PFSK-1 (cell line): ENCODE measurements around the gene VPS37B.

ENCODE experiments used
- FOXP2 ChIP-seq: optimal IDR thresholded peaks from 2 replicates; pipeline ENCODE3; 2011; ENCODE audit warnings: borderline replicate concordance, control low read depth, inconsistent platforms; ENCODE audit not compliant: insufficient read depth; ENCODE audit errors: extremely low read length, extremely low read depth
- POLR2AphosphoS5 ChIP-seq: IDR thresholded peaks from 2 replicates; pipeline ENCODE4 v1.6.1; 2012; ENCODE audit warnings: low read depth, mild to moderate bottlenecking, control low read depth, low read length, moderate library complexity
- SIN3A ChIP-seq: IDR thresholded peaks from 2 replicates; pipeline ENCODE4 v1.6.1; 2012; ENCODE audit warnings: mild to moderate bottlenecking, low read length, moderate library complexity, borderline replicate concordance; ENCODE audit not compliant: insufficient read depth
- TAF1 ChIP-seq: IDR thresholded peaks from 2 replicates; pipeline ENCODE4 v1.6.1; 2012; ENCODE audit warnings: low read length, control low read depth, borderline replicate concordance; ENCODE audit not compliant: insufficient read depth
- TF ChIP-seq, protein P1 (sequence below), 2 experiments: IDR thresholded peaks; 2 replicates each; pipeline versions ENCODE4 v1.6.1 to v1.8.0; 2011 to 2012; ENCODE audit warnings: low read depth in 2 of 2, low read length in 2 of 2, control low read depth in 1 of 2, inconsistent platforms in 1 of 2, mild to moderate bottlenecking in 1 of 2, moderate library complexity in 1 of 2; ENCODE audit not compliant: insufficient read depth in 1 of 2

The VPS37B gene

DNA sequence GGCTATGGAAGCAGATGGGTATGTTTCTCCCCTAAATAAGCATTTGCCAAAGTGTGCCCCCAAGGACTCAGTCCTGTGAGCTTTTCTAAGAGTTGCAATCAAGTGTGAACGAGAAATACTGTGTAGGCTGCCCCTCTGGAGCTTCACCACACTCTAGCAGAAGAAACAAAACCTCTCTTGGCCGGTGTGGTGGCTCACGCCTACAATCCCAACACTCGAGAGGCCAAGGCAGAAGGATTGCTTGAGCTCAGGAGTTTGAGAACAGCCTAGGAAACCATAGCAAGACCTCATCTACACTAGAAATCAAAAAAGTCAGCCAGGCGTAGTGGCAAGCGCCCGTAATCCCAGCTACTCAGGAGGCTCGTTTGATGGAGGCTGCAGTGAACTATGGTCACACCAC, 9.8 kb downstream of the VPS37B start:
- TF ChIP-seq TAF1, result no peak
- TF ChIP-seq, protein P1, sequence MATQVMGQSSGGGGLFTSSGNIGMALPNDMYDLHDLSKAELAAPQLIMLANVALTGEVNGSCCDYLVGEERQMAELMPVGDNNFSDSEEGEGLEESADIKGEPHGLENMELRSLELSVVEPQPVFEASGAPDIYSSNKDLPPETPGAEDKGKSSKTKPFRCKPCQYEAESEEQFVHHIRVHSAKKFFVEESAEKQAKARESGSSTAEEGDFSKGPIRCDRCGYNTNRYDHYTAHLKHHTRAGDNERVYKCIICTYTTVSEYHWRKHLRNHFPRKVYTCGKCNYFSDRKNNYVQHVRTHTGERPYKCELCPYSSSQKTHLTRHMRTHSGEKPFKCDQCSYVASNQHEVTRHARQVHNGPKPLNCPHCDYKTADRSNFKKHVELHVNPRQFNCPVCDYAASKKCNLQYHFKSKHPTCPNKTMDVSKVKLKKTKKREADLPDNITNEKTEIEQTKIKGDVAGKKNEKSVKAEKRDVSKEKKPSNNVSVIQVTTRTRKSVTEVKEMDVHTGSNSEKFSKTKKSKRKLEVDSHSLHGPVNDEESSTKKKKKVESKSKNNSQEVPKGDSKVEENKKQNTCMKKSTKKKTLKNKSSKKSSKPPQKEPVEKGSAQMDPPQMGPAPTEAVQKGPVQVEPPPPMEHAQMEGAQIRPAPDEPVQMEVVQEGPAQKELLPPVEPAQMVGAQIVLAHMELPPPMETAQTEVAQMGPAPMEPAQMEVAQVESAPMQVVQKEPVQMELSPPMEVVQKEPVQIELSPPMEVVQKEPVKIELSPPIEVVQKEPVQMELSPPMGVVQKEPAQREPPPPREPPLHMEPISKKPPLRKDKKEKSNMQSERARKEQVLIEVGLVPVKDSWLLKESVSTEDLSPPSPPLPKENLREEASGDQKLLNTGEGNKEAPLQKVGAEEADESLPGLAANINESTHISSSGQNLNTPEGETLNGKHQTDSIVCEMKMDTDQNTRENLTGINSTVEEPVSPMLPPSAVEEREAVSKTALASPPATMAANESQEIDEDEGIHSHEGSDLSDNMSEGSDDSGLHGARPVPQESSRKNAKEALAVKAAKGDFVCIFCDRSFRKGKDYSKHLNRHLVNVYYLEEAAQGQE (IDR thresholded peaks at IDR 0.05; ENCODE audit: insufficient read depth in 1 of 2, low read depth in 2 of 2, low read length in 2 of 2), result no peak

DNA sequence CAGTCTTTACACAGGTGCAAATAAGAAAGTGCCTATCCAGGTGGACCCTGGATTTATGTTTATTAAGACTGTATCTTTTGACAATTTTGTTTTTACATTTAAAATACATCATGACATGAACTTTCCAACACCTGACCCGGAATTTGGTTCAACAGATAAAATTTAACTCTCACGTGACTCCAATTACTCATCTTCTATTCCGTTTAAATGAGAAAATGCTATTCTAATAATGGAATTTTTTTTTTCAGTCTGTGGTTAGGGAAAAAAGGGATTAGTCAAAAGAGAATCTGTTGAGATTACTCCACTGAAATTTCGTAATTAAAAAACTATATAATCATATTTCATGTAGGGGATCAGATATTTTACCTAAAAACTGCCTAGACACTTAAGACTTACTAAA, 11.1 kb downstream of the VPS37B start:
- TF ChIP-seq SIN3A (no peak), POLR2AphosphoS5 (no peak), FOXP2 (no peak), TAF1 (no peak)
- TF ChIP-seq, protein P1 (IDR thresholded peaks at IDR 0.05; ENCODE audit: insufficient read depth in 1 of 2, low read depth in 2 of 2, low read length in 2 of 2), result no peak

DNA sequence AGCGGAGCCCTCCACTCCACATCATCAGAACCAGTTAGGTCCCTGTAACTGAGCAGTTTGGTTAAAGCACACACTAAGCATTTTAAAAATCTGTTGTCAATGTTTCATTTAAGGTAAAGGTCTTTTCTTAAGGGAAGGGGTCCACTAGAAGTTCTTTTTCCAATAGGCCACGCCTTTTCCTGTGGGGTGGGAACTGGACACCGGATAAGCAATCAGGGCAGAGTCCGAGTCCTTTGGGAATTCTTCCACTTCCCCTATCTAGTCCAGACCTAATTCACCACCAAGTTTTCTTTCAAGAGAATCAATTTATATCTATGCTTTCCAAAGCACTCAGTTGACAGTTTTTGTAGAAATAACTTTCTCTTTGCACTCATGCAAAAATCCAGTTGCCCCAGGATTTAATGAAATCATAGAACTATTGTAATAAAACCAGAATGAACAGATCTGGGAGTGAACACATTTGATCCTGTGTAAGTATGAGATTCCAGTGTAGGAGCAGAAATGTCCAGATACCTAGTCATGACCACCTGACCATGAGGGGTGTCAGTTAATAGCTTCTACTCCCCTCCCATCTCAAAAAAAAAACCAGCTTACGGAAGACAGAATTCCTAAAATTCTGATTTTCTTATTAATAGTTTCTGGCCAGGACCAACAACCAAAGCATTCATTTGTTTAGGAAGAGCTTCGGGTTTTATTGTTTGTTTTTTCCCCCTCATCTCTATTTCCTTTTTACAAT, 11.7 kb downstream of the VPS37B start:
- no peak for TF ChIP-seq SIN3A
- no peak for TF ChIP-seq TAF1
- no peak for TF ChIP-seq FOXP2
- TF ChIP-seq, protein P1 (IDR thresholded peaks at IDR 0.05; ENCODE audit: insufficient read depth in 1 of 2, low read depth in 2 of 2, low read length in 2 of 2), result no peak
- TF ChIP-seq POLR2AphosphoS5, result no peak

DNA sequence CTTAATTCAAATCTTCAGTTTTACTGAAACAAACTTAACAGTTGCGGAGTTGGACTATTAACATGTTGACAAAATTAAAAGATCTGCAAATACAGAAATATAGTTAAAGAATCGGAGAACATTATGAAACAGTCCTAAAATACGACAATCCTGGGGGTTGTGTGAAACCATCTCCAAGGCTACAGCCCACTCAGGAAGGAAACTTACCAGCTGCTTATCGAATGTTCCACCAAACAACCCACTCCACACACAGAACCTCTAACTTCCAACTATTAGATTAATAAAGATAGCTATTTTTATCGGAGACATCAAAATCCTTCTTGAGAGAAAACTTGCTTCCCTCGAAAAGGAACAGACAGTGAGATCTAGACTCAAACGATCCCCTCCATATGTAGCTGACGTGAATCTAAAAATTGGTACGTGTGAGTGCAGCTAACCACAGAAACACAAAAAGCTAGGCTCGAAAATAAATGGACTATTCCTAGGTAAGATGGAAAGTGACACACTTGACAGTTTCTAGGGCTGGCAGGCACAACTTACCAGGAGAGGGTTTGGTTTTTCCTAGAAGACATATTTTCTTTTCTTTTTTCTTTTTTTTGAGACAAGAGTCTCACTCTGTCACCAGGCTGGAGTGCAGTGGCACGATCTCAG, 12.9 kb downstream of the VPS37B start:
- TF ChIP-seq TAF1 (no peak), FOXP2 (no peak), SIN3A (no peak), POLR2AphosphoS5 (no peak)
- TF ChIP-seq, protein P1 (IDR thresholded peaks at IDR 0.05; ENCODE audit: insufficient read depth in 1 of 2, low read depth in 2 of 2, low read length in 2 of 2), result no peak
